Posterior vena cava (tissue), 2 donors: Measurements from ENCODE around the gene UFD1. TPM values are rescaled to one million over a fixed set of nuclear protein-coding genes. Genes with fewer than 3 reads are reported as not detected.
"Not testable (repeated sequence)": the region's sequence is repeated elsewhere in the genome, so short reads cannot be mapped to it uniquely, and the experiment has no call there.

Experiments used
- DNase-seq: peaks from one replicate; pipeline ENCODE4 v3.0.0-alpha.2; 2020; ENCODE audit warnings: low spot score
- intact Hi-C, 2 donors: fragments of 100-400 bp; cut with DNase I; formaldehyde crosslinking; loops; one replicate each; pipeline versions ENCODE4 v1.14.1 to v1.14.2; 2022 to 2023
- total RNA-seq, 2 donors: library from RNA; stranded (reverse); fragmentation: NEBNext Ultra II Directional; extraction: Animal tissue kit (Norgen Biotek cat#: 25700); gene quantifications; one replicate each; pipeline ENCODE4 v1.2.1, GENCODE V29; 2021
- donor health status: DM: yes; HTN: yes; CAD: no.
- donor health status: DM: yes; HTN: yes; CAD: no.

The UFD1 gene
- total RNA-seq, 2 donors from 2014 or later: 43.5 to 51.1 TPM

GRCh38 chr22:19460036-19460435 lies 19.0 kb downstream of the UFD1 start:
- intact Hi-C loops: no loop called here
- DNase-seq: no peak

- DNase-seq: no peak
- intact Hi-C loops: loop anchor here in 1 of 2 donors (10.0 kb wide), 1 partner anchor 1097 kb away; no protein-coding TSS in a partner anchor
Measured at GRCh38 chr22:19457828-19458428, 21.1 kb downstream of the UFD1 start.

- intact Hi-C loops: loop anchor here in 1 of 2 donors (10.0 kb wide), 1 partner anchor 1098 kb away; no protein-coding TSS in a partner anchor
- no peak for DNase-seq
Measured at GRCh38 chr22:19456541-19456940, 22.5 kb downstream of the UFD1 start.

- DNase-seq: no peak
- intact Hi-C loops: loop anchor here in 1 of 2 donors (10.0 kb wide), 1 partner anchor 1099 kb away; no protein-coding TSS in a partner anchor
Measured at GRCh38 chr22:19455585-19456370, 23.2 kb downstream of the UFD1 start.

GRCh38 chr22:19455033-19455432 lies 24.0 kb downstream of the UFD1 start:
- no peak for DNase-seq
- intact Hi-C loops: loop anchor here in 1 of 2 donors (10.0 kb wide), 1 partner anchor 1100 kb away; no protein-coding TSS in a partner anchor

GRCh38 chr22:19454156-19454555 lies 24.8 kb downstream of the UFD1 start:
- intact Hi-C loops: loop anchor here (5.0 to 10.0 kb wide), 2 partner anchors 638 to 1101 kb away; no protein-coding TSS in a partner anchor
- no peak for DNase-seq

GRCh38 chr22:19453718-19454117 lies 25.3 kb downstream of the UFD1 start:
- DNase-seq: no peak
- intact Hi-C loops: loop anchor here (5.0 to 10.0 kb wide), 2 partner anchors 639 to 1101 kb away; no protein-coding TSS in a partner anchor

GRCh38 chr22:19451570-19451969 lies 27.4 kb downstream of the UFD1 start:
- intact Hi-C loops: loop anchor here (5.0 to 10.0 kb wide), 2 partner anchors 641 to 1103 kb away; no protein-coding TSS in a partner anchor
- DNase-seq: no peak

GRCh38 chr22:19450363-19451175 lies 28.4 kb downstream of the UFD1 start:
- no peak for DNase-seq
- intact Hi-C loops: loop anchor here (5.0 to 10.0 kb wide), 2 partner anchors 642 to 1104 kb away; no protein-coding TSS in a partner anchor

- intact Hi-C loops: no loop called here
- no peak for DNase-seq
Measured at GRCh38 chr22:19449422-19449767, 29.6 kb downstream of the UFD1 start.

- intact Hi-C loops: no loop called here
- no peak for DNase-seq
Measured at GRCh38 chr22:19448739-19449421, 30.1 kb downstream of the UFD1 start.

- intact Hi-C loops: no loop called here
- no peak for DNase-seq
Measured at GRCh38 chr22:19448076-19448607, 30.9 kb downstream of the UFD1 start.

GRCh38 chr22:19447330-19448075 lies 31.5 kb downstream of the UFD1 start, which contains the start of gene C22orf39:
Gene C22orf39 (minus strand): TSS chr22:19447711. CDS start chr22:19447688, 23 bp downstream.
- intact Hi-C loops: no loop called here
- peak; percentile 95 for DNase-seq

- no peak for DNase-seq
- intact Hi-C loops: no loop called here
Measured at GRCh38 chr22:19446603-19447329, 32.2 kb downstream of the UFD1 start.

- intact Hi-C loops: not testable (repeated sequence)
Measured at GRCh38 chr22:19445279-19445982, 33.6 kb downstream of the UFD1 start.

GRCh38 chr22:19443544-19444211 lies 35.3 kb downstream of the UFD1 start:
- intact Hi-C loops: no loop called here
- DNase-seq: no peak

More at GRCh38 chr22:19445279-19445982, 33.6 kb downstream of the UFD1 start:
- not testable (repeated sequence) for DNase-seq
